HG03280 (cell line): Measurements from ENCODE around the gene CEL.
A peak's percentile ranks its signal among the peaks of the same experiment; 100 is the strongest.

ENCODE experiments used
- ATAC-seq: cut with Tn5 transposase; IDR thresholded peaks from one replicate; pipeline ENCODE4 v1.9.1; 2021; ENCODE audit warnings: mild to moderate bottlenecking, moderate library complexity; ENCODE audit not compliant: unreplicated experiment

CEL gene

GRCh38 chr9:133114886-133115603, 53.3 kb downstream of the CEL start:
- no peak for ATAC-seq

GRCh38 chr9:133115604-133116345, 54.0 kb downstream of the CEL start:
- ATAC-seq, result peak; percentile 67

GRCh38 chr9:133116346-133117231, 54.8 kb downstream of the CEL start:
- ATAC-seq, result no peak

GRCh38 chr9:133117271-133118178, 55.7 kb downstream of the CEL start:
- ATAC-seq, result no peak

- ATAC-seq, result no peak
Observed at GRCh38 chr9:133118179-133118520, 56.4 kb downstream of the CEL start.

GRCh38 chr9:133118568-133118967, 56.8 kb downstream of the CEL start:
- no peak for ATAC-seq

- ATAC-seq, result no peak
Observed at GRCh38 chr9:133119103-133119845, 57.5 kb downstream of the CEL start.

GRCh38 chr9:133119846-133120500, 58.2 kb downstream of the CEL start:
- no peak for ATAC-seq

GRCh38 chr9:133120501-133121197, 58.9 kb downstream of the CEL start:
- no peak for ATAC-seq
